Prostate gland (tissue), 2 donors: ENCODE data around the gene CNTN4.

ENCODE experiments used
- CTCF ChIP-seq, 4 experiments: fragments of 200-600 bp in 2 of 4; fragments of 450-650 bp in 2 of 4; sonication (generic) in 2 of 4; IDR thresholded peaks; 1 replicate in 3 of 4; 2 replicates in 1 of 4; pipeline ENCODE4 v1.5.1; 2016 to 2019; ENCODE audit warnings: antibody characterized with exemption in 4 of 4, mild to moderate bottlenecking in 2 of 4, moderate library complexity in 2 of 4
- POLR2A ChIP-seq: fragments of 450-650 bp; IDR thresholded peaks from one replicate; pipeline ENCODE4 v1.6.1; 2016; ENCODE audit warnings: antibody characterized with exemption, mild to moderate bottlenecking
- POLR2AphosphoS5 ChIP-seq: sonication (generic); formaldehyde crosslinking; IDR thresholded peaks from one replicate; pipeline ENCODE4 v1.6.1; 2017; ENCODE audit warnings: antibody characterized with exemption

- TF ChIP-seq POLR2A (no peak), POLR2AphosphoS5 (no peak), CTCF (IDR thresholded peaks at IDR 0.05) (no peak)
Observed at GRCh38 chr3:2311022-2311421, 212.4 kb downstream of the CNTN4 start.
